Endodermal cell (in vitro differentiated cells): ENCODE measurements around the gene KRT72. TPM values are rescaled to one million over a fixed set of nuclear protein-coding genes. Genes with fewer than 3 reads are reported as not detected.

Experiments
- DNase-seq: peaks from one replicate; pipeline ENCODE4 v3.0.0-alpha.2; 2017
- H3K27ac ChIP-seq: 2 replicates; pipeline ENCODE4 v1.5.1; 2013; ENCODE audit warnings: mild to moderate bottlenecking, low read depth, low read length, moderate library complexity
- H3K27me3 ChIP-seq: 2 replicates; pipeline ENCODE4 v1.6.1; 2013; ENCODE audit warnings: mild to moderate bottlenecking, low read length, moderate library complexity; ENCODE audit not compliant: insufficient read depth, control insufficient read depth, poor library complexity, severe bottlenecking
- H3K36me3 ChIP-seq: 2 replicates; pipeline ENCODE4 v1.7.0; 2013; ENCODE audit warnings: mild to moderate bottlenecking, low read length, moderate library complexity; ENCODE audit not compliant: control insufficient read depth, insufficient read depth
- H3K4me1 ChIP-seq: one replicate; pipeline ENCODE4 v1.7.0; 2013; ENCODE audit warnings: low read length; ENCODE audit not compliant: control insufficient read depth, insufficient read depth
- H3K4me3 ChIP-seq: 2 replicates; pipeline ENCODE4 v1.5.1; 2013; ENCODE audit warnings: mild to moderate bottlenecking, low read length, moderate library complexity
- H3K9ac ChIP-seq: 2 replicates; pipeline ENCODE4 v1.6.1; 2013; ENCODE audit warnings: mild to moderate bottlenecking, low read length, moderate library complexity; ENCODE audit not compliant: poor library complexity, severe bottlenecking; ENCODE audit errors: extremely low read depth
- H3K9me3 ChIP-seq: 2 replicates; pipeline ENCODE4 v1.6.1; 2013; ENCODE audit warnings: mild to moderate bottlenecking, low read length, moderate library complexity; ENCODE audit not compliant: control insufficient read depth
- H3K27ac Mint-ChIP-seq: 2 replicates; pipeline ENCODE4 v1.8.0; 2020; ENCODE audit warnings: mixed read lengths
- H3K27me3 Mint-ChIP-seq: 2 replicates; pipeline ENCODE4 v1.8.0; 2021; ENCODE audit warnings: mild to moderate bottlenecking, mixed read lengths; ENCODE audit not compliant: insufficient read depth
- H3K36me3 Mint-ChIP-seq: 2 replicates; pipeline ENCODE4 v1.8.0; 2020; ENCODE audit warnings: low read depth, mixed read lengths
- H3K4me1 Mint-ChIP-seq: 2 replicates; pipeline ENCODE4 v1.8.0; 2020; ENCODE audit warnings: mixed read lengths
- H3K4me3 Mint-ChIP-seq: 2 replicates; pipeline ENCODE4 v1.8.0; 2020; ENCODE audit warnings: mild to moderate bottlenecking, moderate library complexity, mixed read lengths
- H3K9me3 Mint-ChIP-seq: 2 replicates; pipeline ENCODE4 v1.8.0; 2020; ENCODE audit warnings: mild to moderate bottlenecking, mixed read lengths
- CTCF ChIP-seq: fragments of 200-600 bp; sonication (generic); conservative IDR thresholded peaks from 2 replicates; pipeline ENCODE4 v1.5.0; 2021; ENCODE audit warnings: antibody characterized with exemption, mild to moderate bottlenecking
- WGBS, 2 experiments: methylation state at CpG; one replicate each; pipeline versions ENCODE4 v1.1.5 to v1.1.7; 2013; ENCODE audit warnings: missing lambda C conversion rate in 2 of 2, mixed read lengths in 1 of 2; ENCODE audit not compliant: insufficient coverage in 1 of 2, insufficient read length in 1 of 2; 5-methylcytosine and 5-hydroxymethylcytosine counted together
- total RNA-seq, 2 donors: library from RNA; stranded (reverse); fragmentation: NEBNext Ultra II Directional in 1 of 2; extraction: Animal tissue kit (Norgen Biotek cat#: 25700) in 1 of 2; gene quantifications; 2 replicates in 1 of 2; 3 replicates in 1 of 2; pipeline ENCODE4 v1.2.1, GENCODE V29; 2021

The KRT72 gene
- total RNA-seq, 2 donors from 2014 or later, result not detected

- H3K9ac ChIP-seq, result no peak overlapping the region
- no peak overlapping the region for H3K27ac ChIP-seq
- peak; percentile 31 for DNase-seq
- Mint-ChIP-seq H3K9me3 (no peaks in the 10 kb centered on the region), H3K27me3 (peaks cover 20% of the 10 kb centered on the region), H3K4me1 (peaks cover 4% of the 10 kb centered on the region), H3K4me3 (no peak overlapping the region), H3K36me3 (no peaks in the 10 kb centered on the region), H3K27ac (no peak overlapping the region)
- no peaks in the 10 kb centered on the region for H3K36me3 ChIP-seq
- H3K4me3 ChIP-seq, result no peak overlapping the region
- H3K9me3 ChIP-seq, result no peaks in the 10 kb centered on the region
- no peak for TF ChIP-seq CTCF
- WGBS, 2 experiments, result 84 to 89% methylated on average over 7 to 9 of the region's 9 CpGs
- H3K4me1 ChIP-seq, result no peaks in the 10 kb centered on the region
- H3K27me3 ChIP-seq, result no peaks in the 10 kb centered on the region
These were observed 17.0 kb downstream of the KRT72 start for GRCh38 chr12:52584156-52584682.

- peak; percentile 95 for DNase-seq
- peaks cover 19% of the 10 kb centered on the region for H3K27me3 Mint-ChIP-seq
- no peaks in the 10 kb centered on the region for H3K27me3 ChIP-seq
- no peaks in the 10 kb centered on the region for H3K9me3 ChIP-seq
- WGBS, 2 experiments, result 13 to 28% methylated on average over 6 to 7 of the region's 7 CpGs
- peak; percentile 86 for TF ChIP-seq CTCF
- H3K4me3 ChIP-seq, result no peak overlapping the region
- no peaks in the 10 kb centered on the region for H3K36me3 ChIP-seq
- H3K4me3 Mint-ChIP-seq, result no peak overlapping the region
- no peaks in the 10 kb centered on the region for H3K9me3 Mint-ChIP-seq
- H3K27ac Mint-ChIP-seq, result no peak overlapping the region
- H3K4me1 ChIP-seq, result no peaks in the 10 kb centered on the region
- H3K36me3 Mint-ChIP-seq, result no peaks in the 10 kb centered on the region
- no peak overlapping the region for H3K27ac ChIP-seq
- H3K9ac ChIP-seq, result no peak overlapping the region
- H3K4me1 Mint-ChIP-seq, result peaks cover 4% of the 10 kb centered on the region
These were observed 18.2 kb downstream of the KRT72 start for GRCh38 chr12:52582971-52583456.

- no peaks in the 10 kb centered on the region for H3K36me3 Mint-ChIP-seq
- Histone ChIP-seq H3K9ac (no peak overlapping the region), H3K9me3 (no peaks in the 10 kb centered on the region), H3K27me3 (no peaks in the 10 kb centered on the region), H3K27ac (no peak overlapping the region), H3K4me1 (no peaks in the 10 kb centered on the region), H3K36me3 (no peaks in the 10 kb centered on the region), H3K4me3 (no peak overlapping the region)
- H3K27me3 Mint-ChIP-seq, result peaks cover 18% of the 10 kb centered on the region
- no peak overlapping the region for H3K27ac Mint-ChIP-seq
- no peak for TF ChIP-seq CTCF
- peaks cover 4% of the 10 kb centered on the region for H3K4me1 Mint-ChIP-seq
- peak; percentile 61 for DNase-seq
- no peaks in the 10 kb centered on the region for H3K9me3 Mint-ChIP-seq
- no peak overlapping the region for H3K4me3 Mint-ChIP-seq
- WGBS, 2 experiments, result 71% methylated on average over 2 of the region's 2 CpGs; no CpG with 5 or more reads in 1 of the 2 experiments
These were observed 18.8 kb downstream of the KRT72 start for GRCh38 chr12:52582486-52582885.
